SU-DHL-6 (cell line): ENCODE data around the gene BLMH.

Experiments used
- H2AFZ ChIP-seq: fragments of 200-600 bp; sonication (generic); 2 replicates; pipeline ENCODE4 v1.6.1; 2014; ENCODE audit warnings: low read depth, mild to moderate bottlenecking, moderate library complexity, mixed read lengths, antibody characterized with exemption, low read length; ENCODE audit not compliant: severe bottlenecking
- H3F3A ChIP-seq: fragments of 200-600 bp; shearing (Covaris generic); 2 replicates; pipeline ENCODE4 v1.6.0; 2016; ENCODE audit warnings: antibody characterized with exemption, mild to moderate bottlenecking; ENCODE audit not compliant: insufficient read depth
- H3K27ac ChIP-seq: fragments of 200-600 bp; sonication (generic); 2 replicates; pipeline ENCODE4 v1.5.1; 2016; ENCODE audit warnings: low read depth, mild to moderate bottlenecking, low read length, moderate library complexity, mixed read lengths
- H3K27me3 ChIP-seq: fragments of 200-600 bp; sonication (generic), shearing (Covaris generic); 2 replicates; pipeline ENCODE4 v1.6.0; 2014; ENCODE audit warnings: mild to moderate bottlenecking, low read length
- H3K36me3 ChIP-seq: fragments of 200-600 bp; sonication (generic); 2 replicates; pipeline ENCODE4 v1.6.1; 2014; ENCODE audit warnings: mild to moderate bottlenecking, low read length, mixed read lengths
- H3K4me2 ChIP-seq: fragments of 300-600, 200-600 bp; shearing (Covaris generic), sonication (generic); 2 replicates; pipeline ENCODE4 v1.6.0; 2014; ENCODE audit warnings: low read length, low read depth, mild to moderate bottlenecking; ENCODE audit not compliant: poor library complexity, severe bottlenecking
- H3K4me3 ChIP-seq: fragments of 200-600 bp; sonication (generic); 2 replicates; pipeline ENCODE4 v1.5.1; 2014; ENCODE audit warnings: antibody characterized with exemption, low read length, mild to moderate bottlenecking, mixed read lengths; ENCODE audit not compliant: insufficient read depth, poor library complexity, severe bottlenecking
- H3K79me2 ChIP-seq: fragments of 200-600 bp; sonication (generic); 2 replicates; pipeline ENCODE4 v1.6.1; 2014; ENCODE audit warnings: mild to moderate bottlenecking, low read length, moderate library complexity; ENCODE audit not compliant: insufficient read depth
- H3K9ac ChIP-seq: fragments of 200-600 bp; sonication (generic); 2 replicates; pipeline ENCODE4 v1.7.0; 2014; ENCODE audit warnings: mild to moderate bottlenecking, low read length
- H3K9me2 ChIP-seq: fragments of 200-600 bp; sonication (generic); replicated peaks from 2 replicates; pipeline ENCODE4 v1.6.1; 2014; ENCODE audit warnings: low read length; ENCODE audit not compliant: insufficient read depth
- H3K9me3 ChIP-seq: fragments of 200-600 bp; sonication (generic); 2 replicates; pipeline ENCODE4 v1.6.1; 2014; ENCODE audit warnings: low read length, mixed read lengths; ENCODE audit not compliant: insufficient read depth
- H4K20me1 ChIP-seq: fragments of 200-600 bp; sonication (generic); 2 replicates; pipeline ENCODE4 v1.6.1; 2014; ENCODE audit warnings: low read depth, mild to moderate bottlenecking, antibody characterized with exemption, low read length, moderate library complexity, mixed read lengths
- CTCF ChIP-seq: fragments of 200-600 bp; sonication (generic); IDR thresholded peaks from one replicate; pipeline ENCODE4 v1.5.1; 2017; ENCODE audit warnings: antibody characterized with exemption, mild to moderate bottlenecking, low read length, moderate library complexity; ENCODE audit not compliant: insufficient read depth, poor library complexity, severe bottlenecking
- EZH2phosphoT487 ChIP-seq: fragments of 200-600 bp; sonication (generic), shearing (Covaris generic); conservative IDR thresholded peaks from 2 replicates; pipeline ENCODE4 v1.6.1; 2018; ENCODE audit warnings: mild to moderate bottlenecking, antibody characterized with exemption, low read length, moderate library complexity, mixed read lengths

BLMH gene

GRCh38 chr17:30246460-30246859 lies 45.3 kb downstream of the BLMH start:
- H3F3A ChIP-seq, result peaks cover 11% of the 10 kb centered on the region; the same call in 1 of the 2 replicates
- H3K27me3 ChIP-seq, result no peaks in the 10 kb centered on the region
- no peaks in the 10 kb centered on the region for H3K9me2 ChIP-seq
- H3K79me2 ChIP-seq, result no peaks in the 10 kb centered on the region
- H3K27ac ChIP-seq, result no peak overlapping the region
- no peak overlapping the region for H2AFZ ChIP-seq
- H3K4me3 ChIP-seq, result no peak overlapping the region
- H4K20me1 ChIP-seq, result no peaks in the 10 kb centered on the region
- no peak overlapping the region for H3K4me2 ChIP-seq
- no peak for TF ChIP-seq CTCF
- no peak for TF ChIP-seq EZH2phosphoT487
- H3K9ac ChIP-seq, result no peak overlapping the region
- no peaks in the 10 kb centered on the region for H3K9me3 ChIP-seq
- peaks cover 11% of the 10 kb centered on the region; the same call in 1 of the 2 replicates for H3K36me3 ChIP-seq

- Histone ChIP-seq H3K9me3 (no peaks in the 10 kb centered on the region), H2AFZ (no peak overlapping the region), H3K27me3 (no peaks in the 10 kb centered on the region), H3K27ac (no peak overlapping the region), H3K9me2 (no peaks in the 10 kb centered on the region), H4K20me1 (no peaks in the 10 kb centered on the region), H3K9ac (no peak overlapping the region), H3F3A (peaks cover 11% of the 10 kb centered on the region; the same call in 1 of the 2 replicates), H3K79me2 (no peaks in the 10 kb centered on the region), H3K36me3 (peaks cover 11% of the 10 kb centered on the region; the same call in 1 of the 2 replicates), H3K4me3 (no peak overlapping the region), H3K4me2 (no peak overlapping the region)
- no peak for TF ChIP-seq EZH2phosphoT487
- TF ChIP-seq CTCF, result no peak
Measured at GRCh38 chr17:30244853-30245385, 46.8 kb downstream of the BLMH start.

- Histone ChIP-seq H2AFZ (no peak overlapping the region), H3K27me3 (no peaks in the 10 kb centered on the region), H4K20me1 (no peaks in the 10 kb centered on the region), H3K9me3 (no peaks in the 10 kb centered on the region), H3K79me2 (no peaks in the 10 kb centered on the region), H3K4me2 (no peak overlapping the region), H3K4me3 (no peak overlapping the region), H3F3A (peaks cover 11% of the 10 kb centered on the region; the same call in 1 of the 2 replicates), H3K9me2 (no peaks in the 10 kb centered on the region), H3K27ac (no peak overlapping the region), H3K36me3 (peaks cover 11% of the 10 kb centered on the region; the same call in 1 of the 2 replicates), H3K9ac (no peak overlapping the region)
- TF ChIP-seq EZH2phosphoT487 (no peak), CTCF (no peak)
Measured at GRCh38 chr17:30243568-30243967, 48.2 kb downstream of the BLMH start.
